Ascending aorta (tissue), 2 donors: Measurements from ENCODE around the gene CD79A. TPM values are rescaled to one million over a fixed set of nuclear protein-coding genes. Genes with fewer than 3 reads are reported as not detected.
A peak's percentile ranks its signal among the peaks of the same experiment; 100 is the strongest.

Source experiments
- DNase-seq, 2 donors: peaks; one replicate each; pipeline ENCODE4 v3.0.0-alpha.2; 2019; ENCODE audit warnings: low spot score in 2 of 2
- H3K27ac ChIP-seq, 2 donors: fragments of 200-600 bp; sonication (generic); one replicate each; pipeline ENCODE4 v1.5.1; 2016 to 2017; ENCODE audit warnings: mild to moderate bottlenecking in 1 of 2
- H3K27me3 ChIP-seq: fragments of 200-600 bp; sonication (generic); one replicate; pipeline ENCODE4 v1.5.1; 2017
- H3K36me3 ChIP-seq, 2 donors: fragments of 200-600 bp; sonication (generic); one replicate each; pipeline ENCODE4 v1.5.1; 2016
- H3K4me1 ChIP-seq, 2 donors: fragments of 200-600 bp; sonication (generic); one replicate each; pipeline ENCODE4 v1.5.1; 2016 to 2017; ENCODE audit warnings: mild to moderate bottlenecking in 1 of 2
- H3K4me3 ChIP-seq, 2 donors: fragments of 200-600 bp; sonication (generic); one replicate each; pipeline ENCODE4 v1.5.1; 2016 to 2017; ENCODE audit warnings: mild to moderate bottlenecking in 1 of 2
- H3K9me3 ChIP-seq, 2 donors: fragments of 200-600 bp; sonication (generic); one replicate each; pipeline ENCODE4 v1.5.1; 2016
- CTCF ChIP-seq, 3 experiments: fragments of 200-600 bp in 2 of 3; fragments of 450-650 bp in 1 of 3; sonication (generic) in 2 of 3; IDR thresholded peaks; one replicate each; pipeline ENCODE4 v1.5.1; 2016 to 2019; ENCODE audit warnings: antibody characterized with exemption in 3 of 3, mild to moderate bottlenecking in 1 of 3, moderate library complexity in 1 of 3
- intact Hi-C: fragments of 100-400 bp; cut with DNase I; formaldehyde crosslinking; loops from one replicate; pipeline ENCODE4 v1.15.1; 2023
- total RNA-seq: library from RNA; depleted of rRNA; stranded (reverse); fragments of >200 nt; gene quantifications from one replicate; pipeline ENCODE4 v1.1.0, GENCODE V29; 2016

The CD79A gene
- total RNA-seq, 1 donor from 2014 or later = not detected

GRCh38 chr19:41877916-41878905 is 1.1 kb downstream of the CD79A start:
- Histone ChIP-seq H3K27ac (no peak overlapping the region), H3K36me3 (no peaks in the 10 kb centered on the region), H3K9me3 (no peaks in the 10 kb centered on the region), H3K4me1 (no peaks in the 10 kb centered on the region), H3K4me3 (no peak overlapping the region), H3K27me3 (no peaks in the 10 kb centered on the region)
- TF ChIP-seq CTCF (IDR thresholded peaks at IDR 0.05) = no peak
- intact Hi-C loops = no loop called here
- DNase-seq = no peak

DNA sequence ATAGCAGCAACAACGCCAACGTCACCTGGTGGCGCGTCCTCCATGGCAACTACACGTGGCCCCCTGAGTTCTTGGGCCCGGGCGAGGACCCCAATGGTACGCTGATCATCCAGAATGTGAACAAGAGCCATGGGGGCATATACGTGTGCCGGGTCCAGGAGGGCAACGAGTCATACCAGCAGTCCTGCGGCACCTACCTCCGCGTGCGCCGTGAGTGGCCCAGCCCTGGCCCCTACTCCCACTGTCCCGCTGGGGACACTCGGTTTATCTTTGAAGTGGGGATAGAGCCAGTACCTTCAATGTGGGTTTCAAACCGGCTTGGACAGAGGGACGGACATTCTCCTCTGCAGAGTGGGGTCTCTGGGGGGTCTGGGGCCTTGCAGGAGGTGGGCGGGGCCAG is 2.0 kb downstream of the CD79A start:
- no peaks in the 10 kb centered on the region for H3K9me3 ChIP-seq
- no peaks in the 10 kb centered on the region for H3K27me3 ChIP-seq
- no peaks in the 10 kb centered on the region for H3K36me3 ChIP-seq
- intact Hi-C loops = no loop called here
- DNase-seq = no peak
- H3K4me1 ChIP-seq = no peaks in the 10 kb centered on the region
- no peak for TF ChIP-seq CTCF (IDR thresholded peaks at IDR 0.05)
- H3K27ac ChIP-seq = no peak overlapping the region
- H3K4me3 ChIP-seq = no peak overlapping the region

DNA sequence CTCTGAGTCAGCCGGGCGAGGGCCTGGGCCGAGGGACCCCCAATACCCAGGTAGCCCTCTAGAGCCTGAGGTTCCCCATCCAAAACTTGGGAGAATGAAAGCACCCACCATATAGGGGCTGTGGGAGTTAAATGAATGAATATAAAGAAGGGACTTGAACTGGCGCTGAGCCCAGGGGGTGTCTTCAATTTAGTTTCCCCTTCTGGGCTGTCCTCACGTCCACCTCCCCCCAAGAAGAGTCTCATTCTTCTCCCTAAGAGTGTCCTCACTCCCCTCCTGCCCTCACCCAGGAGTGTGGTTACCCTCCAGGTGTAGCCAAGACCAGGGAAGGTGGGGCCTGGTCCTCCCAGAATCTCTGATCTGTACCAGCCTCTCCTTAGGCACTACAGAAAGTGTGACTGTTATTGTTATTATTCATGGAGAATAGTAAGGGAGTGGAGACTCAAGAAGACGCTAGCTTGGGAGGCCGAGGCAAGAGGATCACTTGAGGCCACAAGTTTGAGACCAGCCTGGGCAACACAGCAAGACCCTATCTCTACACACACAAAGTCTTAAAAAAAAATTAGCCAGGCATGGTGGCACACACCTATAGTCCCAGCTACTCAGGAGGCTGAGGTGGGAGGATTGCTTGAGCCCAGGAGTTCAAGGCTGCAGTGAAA is 2.7 kb downstream of the CD79A start:
- Histone ChIP-seq H3K27ac (no peak overlapping the region), H3K9me3 (no peaks in the 10 kb centered on the region), H3K36me3 (no peaks in the 10 kb centered on the region), H3K4me3 (no peak overlapping the region), H3K27me3 (no peaks in the 10 kb centered on the region), H3K4me1 (peaks cover 4% of the 10 kb centered on the region in 2 donors)
- intact Hi-C loops = loop anchor here (5.0 kb wide), 3 partner anchors 198 to 442 kb away; partner anchors contain the start of genes DEDD2, DMAC2 and ZNF574
- TF ChIP-seq CTCF (IDR thresholded peaks at IDR 0.05) = no peak
- DNase-seq = no peak

- H3K9me3 ChIP-seq = no peaks in the 10 kb centered on the region
- no peaks in the 10 kb centered on the region for H3K36me3 ChIP-seq
- H3K4me3 ChIP-seq = no peak overlapping the region
- no peak for DNase-seq
- H3K4me1 ChIP-seq = peaks cover 9% of the 10 kb centered on the region in 2 donors
- H3K27ac ChIP-seq = no peak overlapping the region
- H3K27me3 ChIP-seq = no peaks in the 10 kb centered on the region
- no peak for TF ChIP-seq CTCF (IDR thresholded peaks at IDR 0.05)
- intact Hi-C loops = loop anchor here (5.0 kb wide), 3 partner anchors 197 to 443 kb away; partner anchors contain the start of genes DEDD2, DMAC2 and ZNF574
Observed at GRCh38 chr19:41880329-41880708, 3.2 kb downstream of the CD79A start.

DNA sequence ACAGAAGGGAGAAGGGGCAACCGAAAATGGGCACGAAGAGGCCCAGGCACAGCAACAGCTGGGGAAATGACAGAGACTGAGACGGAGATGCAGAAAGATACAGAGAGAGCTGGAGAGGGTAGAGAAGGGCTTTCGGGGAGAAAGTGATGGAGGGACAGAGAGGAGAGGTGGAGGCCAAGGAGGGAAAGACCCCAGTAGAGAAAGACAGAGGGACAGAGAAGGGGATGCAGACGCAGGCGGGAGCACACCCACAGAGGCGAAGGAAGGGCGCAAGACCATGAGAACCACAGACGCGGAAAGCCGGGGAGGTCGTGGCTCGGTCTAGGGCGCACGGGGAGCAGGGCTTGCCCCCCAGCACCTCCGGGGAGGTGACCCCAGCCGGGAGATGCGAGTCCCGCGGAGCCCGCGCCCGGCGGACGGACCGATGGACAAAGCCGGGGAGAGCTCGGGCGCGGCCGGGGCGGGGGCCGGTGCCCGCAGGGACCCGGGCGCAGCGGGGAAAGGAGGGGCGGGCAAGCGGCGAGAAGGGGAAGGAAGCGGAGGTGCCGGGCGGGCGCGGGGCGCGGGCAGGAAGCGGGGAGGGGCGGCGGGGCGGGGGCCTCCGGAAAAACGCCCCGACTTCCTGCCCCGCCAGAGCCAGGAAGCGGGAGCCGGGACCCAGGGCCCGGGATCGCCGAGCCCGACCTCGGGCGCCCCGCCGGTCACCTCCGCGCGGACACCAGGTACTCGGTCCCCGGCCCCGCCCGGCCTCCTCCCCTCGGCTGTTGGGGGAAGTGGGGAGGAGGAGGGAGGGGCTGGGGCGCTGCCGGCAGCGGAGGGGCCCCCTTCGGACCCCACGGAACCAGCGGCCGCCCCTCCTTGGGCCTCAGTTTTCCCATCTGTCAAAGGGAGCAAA is 5.7 kb downstream of the CD79A start, which contains the start of gene ARHGEF1:
ARHGEF1 (plus strand) TSS at position 617 of the 895 bp plus-strand sequence. CDS start 4,899 bp downstream, outside the sequence.
- peak within 1 kb of the TSS; percentile 91 to 100 for H3K4me3 ChIP-seq
- DNase-seq = no peak
- peak within 1 kb of the TSS; percentile 73 to 90 for H3K27ac ChIP-seq
- H3K36me3 ChIP-seq = no peaks in the 10 kb centered on the region
- H3K27me3 ChIP-seq = no peaks in the 10 kb centered on the region
- intact Hi-C loops = loop anchor here (5.0 kb wide), 3 partner anchors 194 to 446 kb away; partner anchors contain the start of genes DEDD2, DMAC2 and ZNF574
- peaks cover 12% of the 10 kb centered on the region in 2 donors for H3K4me1 ChIP-seq
- no peak for TF ChIP-seq CTCF (IDR thresholded peaks at IDR 0.05)
- no peaks in the 10 kb centered on the region for H3K9me3 ChIP-seq
